Daoy (cell line): ENCODE results near the gene SYNE1. TPM values are rescaled to one million over a fixed set of nuclear protein-coding genes. Genes with fewer than 3 reads are reported as not detected.
A peak's percentile ranks its signal among the peaks of the same experiment; 100 is the strongest.
"Not testable (repeated sequence)": the region's sequence is repeated elsewhere in the genome, so short reads cannot be mapped to it uniquely, and the experiment has no call there.

ENCODE experiments used
- DNase-seq: peaks from one replicate; pipeline ENCODE4 v3.0.0-alpha.2; 2015; ENCODE audit warnings: low read depth
- total RNA-seq: library from RNA; depleted of rRNA; stranded (reverse); fragments of >200 nt; shearing (Covaris generic); gene quantifications from 2 replicates; pipeline ENCODE4 v1.2.3, GENCODE V29; 2014

The SYNE1 gene
- total RNA-seq, 1 experiment from 2014 or later: 8.7 TPM

DNA sequence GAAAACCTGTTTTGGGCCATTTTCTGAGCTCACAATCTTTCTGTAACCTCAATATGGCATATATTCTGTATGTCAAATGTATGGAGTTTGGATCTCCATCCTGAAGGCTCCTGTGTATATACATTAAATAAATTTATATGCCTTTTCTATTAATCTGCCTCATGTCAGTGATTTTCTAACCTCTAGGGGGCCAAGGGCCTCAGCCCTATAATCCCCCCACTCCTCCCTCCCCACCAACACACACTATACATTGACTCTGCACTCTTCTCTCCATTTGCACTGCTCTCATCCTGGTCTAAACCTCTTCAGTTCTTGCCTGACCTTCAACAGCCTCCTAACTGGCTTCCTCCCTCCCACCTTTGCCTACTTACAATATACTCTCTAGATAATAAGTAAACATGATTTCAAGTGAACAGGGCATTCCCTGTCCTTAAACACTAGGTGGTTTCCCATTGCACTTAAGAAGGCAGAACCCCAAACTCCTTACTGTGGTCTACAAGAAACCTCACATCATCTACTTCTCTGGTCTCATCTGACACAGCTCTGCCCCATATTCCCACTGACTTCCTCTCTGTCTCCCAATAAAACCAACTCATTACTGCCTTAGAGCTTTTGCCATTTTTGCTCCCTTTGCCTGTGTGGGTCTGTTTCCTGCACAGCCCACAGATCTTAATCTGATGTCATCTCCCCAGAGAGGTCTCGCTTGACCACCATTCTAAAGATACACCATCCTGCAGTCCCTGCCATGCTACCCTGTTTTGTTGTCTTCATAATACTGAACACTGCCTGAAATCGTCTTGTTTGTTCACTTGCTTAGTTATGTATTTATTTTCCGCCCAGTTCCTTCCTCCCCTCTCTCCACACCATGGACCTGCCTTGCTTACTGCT, 213.7 kb downstream of the SYNE1 start:
- no peak for DNase-seq

DNA sequence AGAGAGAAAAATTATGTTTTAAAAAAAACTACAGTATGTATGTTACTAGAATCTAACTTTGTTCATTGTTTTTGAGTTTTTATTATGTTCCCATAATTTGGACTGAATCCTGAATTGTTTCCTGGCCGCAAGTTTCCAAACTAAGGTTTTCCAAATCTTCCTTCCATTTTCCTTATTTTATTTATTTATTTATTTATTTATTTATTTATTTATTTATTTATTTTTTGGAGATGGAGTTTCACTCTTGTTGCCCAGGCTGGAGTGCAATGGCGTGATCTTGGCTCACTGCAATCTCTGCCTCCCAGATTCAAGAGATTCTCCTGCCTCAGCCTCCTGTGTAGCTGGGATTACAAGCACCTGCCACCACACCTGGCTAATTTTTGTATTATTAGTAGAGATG, 215.7 kb downstream of the SYNE1 start:
- DNase-seq: not testable (repeated sequence)

DNA sequence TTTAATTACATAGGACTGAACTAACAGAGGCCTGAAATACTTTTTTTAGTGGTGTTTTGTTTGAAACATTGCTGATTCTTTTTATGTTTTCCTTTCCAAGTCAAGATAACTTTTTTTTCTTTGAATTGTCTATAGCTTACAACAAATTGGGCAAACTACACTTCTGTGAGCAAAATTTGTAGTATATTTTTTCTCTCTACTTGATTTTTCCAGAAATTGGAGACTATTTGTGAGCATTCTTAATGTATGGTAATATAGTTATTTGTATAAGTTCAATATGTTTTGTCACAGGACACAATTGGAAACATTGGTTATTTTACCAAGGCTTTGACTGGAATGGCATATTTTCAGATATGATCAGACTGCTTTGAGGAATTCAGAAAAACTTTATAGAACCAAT, 216.5 kb downstream of the SYNE1 start:
- DNase-seq: no peak

DNA sequence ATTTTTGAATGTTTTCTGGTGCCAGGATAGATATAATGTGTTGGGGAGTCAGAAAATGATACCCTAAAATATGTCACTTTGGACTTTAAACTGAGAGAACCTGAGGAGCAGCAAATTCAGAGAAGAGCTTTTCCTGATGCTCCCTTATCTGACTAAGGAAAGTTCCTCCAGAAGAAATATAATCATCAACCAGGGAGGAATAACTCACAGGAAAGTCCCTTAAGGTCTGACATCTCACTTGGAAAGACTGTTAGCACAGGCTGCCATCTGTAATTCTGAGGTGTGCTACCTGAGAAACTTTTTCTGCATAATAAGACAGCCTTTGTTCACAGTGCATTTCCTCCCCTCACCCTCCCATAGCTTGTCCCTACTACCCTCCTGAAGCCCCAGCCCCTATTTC, 218.6 kb downstream of the SYNE1 start:
- DNase-seq: no peak

DNA sequence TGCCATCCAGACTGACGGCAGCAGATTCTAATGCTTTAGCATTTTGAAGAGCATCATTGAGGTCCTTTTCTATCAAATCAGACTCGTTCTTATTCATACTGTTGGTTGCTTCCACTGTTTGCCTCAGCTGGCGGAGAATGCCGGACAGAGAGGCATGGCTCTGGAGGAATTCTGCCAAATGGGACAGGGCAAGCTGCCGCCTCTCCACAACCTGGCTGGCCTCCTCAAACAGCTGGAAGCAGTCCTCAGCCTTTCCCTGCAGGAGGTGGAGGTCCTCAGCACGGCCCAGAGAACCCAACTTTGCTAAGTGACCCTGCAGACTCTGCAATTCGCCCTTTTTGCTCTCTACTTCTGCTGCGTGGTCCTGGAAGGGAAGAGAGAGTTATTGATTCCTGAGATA, 220.5 kb downstream of the SYNE1 start:
- no peak for DNase-seq

DNA sequence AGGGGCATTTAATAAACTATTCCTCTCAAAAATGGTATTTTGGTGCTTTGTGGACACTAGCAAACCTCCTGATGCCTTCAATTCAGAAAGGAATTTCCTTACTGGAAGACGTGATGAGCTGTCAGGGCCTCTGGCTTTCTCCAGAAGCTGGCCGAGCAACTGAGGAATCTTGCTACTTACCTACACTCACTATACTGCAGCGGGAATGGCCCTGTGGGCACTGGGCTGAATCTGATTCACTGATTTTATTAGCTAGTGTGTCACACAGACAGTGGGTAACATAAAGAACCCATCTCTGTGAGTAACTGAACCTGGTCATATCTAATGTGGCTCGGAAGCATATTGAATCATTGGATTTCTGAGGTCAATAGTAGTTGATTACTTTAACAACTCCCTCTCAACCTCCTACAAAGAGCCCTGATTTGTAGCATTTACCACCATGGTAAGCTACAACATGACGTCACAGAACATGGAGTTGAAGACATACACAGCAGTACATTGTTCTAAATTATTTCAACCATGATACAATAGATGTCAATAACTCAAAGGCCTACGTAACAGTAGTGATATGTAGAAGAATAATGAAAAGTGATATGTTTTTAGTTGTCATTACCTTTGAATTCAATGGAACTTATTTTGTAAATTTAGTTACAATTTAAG, 232.1 kb downstream of the SYNE1 start:
- DNase-seq: no peak

DNA sequence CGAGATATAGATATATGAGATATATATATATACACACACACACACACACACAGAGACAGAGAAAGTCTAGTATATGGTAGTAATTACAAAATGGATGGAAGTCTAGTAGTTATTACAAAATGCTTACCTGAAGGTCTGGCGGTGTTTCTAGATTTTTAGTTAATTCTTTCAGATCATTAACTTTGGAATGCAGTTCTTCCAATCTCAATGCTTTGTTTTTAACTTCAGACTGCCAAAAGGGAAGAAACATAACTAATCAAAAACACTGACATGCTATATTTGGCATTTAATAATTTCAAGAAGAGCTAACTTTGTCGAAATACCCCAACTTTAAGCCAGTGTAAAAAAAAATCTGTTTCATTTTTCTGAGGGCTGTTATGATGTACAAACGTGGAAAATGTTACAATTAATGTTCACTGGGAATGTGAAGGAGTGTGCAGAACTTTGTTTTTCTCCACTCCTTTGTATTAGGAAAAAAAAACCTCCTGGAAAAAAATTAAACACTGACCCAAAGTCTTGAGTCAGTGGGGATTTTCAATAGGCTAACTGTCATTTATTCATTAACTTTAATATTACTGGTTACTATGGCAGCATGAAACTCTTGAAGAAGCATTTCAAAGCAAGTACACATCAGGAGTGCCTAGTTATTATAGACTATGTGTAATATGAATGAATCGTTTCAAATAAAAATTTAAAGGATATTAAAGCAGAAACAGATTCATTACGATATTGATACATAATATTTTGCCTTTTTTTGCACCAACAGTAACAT, 232.9 kb downstream of the SYNE1 start:
- no peak for DNase-seq

DNA sequence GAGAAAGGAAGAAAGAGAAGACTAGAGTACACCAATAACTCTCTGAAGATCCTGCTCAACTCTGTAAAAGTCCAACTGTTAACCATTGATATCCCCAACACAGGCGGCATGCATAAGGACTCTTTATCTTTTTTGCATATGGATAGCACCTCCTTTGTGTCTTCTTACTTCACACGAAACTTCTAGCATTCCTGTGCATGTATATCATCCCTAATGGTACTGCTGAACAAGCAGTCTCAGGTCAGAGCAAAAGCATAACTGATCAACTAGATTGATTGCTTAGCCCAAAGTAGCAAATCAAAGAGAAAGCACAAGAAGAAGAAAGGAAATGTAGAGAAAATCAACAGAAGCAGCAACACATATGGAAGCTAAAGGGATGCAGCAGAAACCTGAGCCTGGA, 234.4 kb downstream of the SYNE1 start:
- DNase-seq: no peak

DNA sequence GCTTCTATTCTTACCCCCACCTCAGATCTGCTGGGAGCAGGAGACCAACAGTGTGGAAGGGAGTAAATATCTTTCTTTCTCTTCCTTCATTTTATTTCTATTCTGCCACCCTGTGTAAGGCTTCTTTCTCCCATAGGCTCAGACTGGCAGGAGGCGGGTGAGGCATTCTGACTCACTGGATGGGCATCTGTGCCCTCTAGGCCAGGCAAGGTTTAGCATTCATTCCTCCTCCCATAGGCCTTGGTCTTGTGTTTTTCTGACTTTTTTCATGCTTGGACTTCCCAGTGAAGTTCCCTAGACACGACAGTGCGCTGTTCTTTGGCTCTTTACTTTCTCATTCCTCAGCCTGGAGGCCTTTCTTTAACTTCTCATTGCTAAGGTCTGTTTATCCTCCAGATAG, 235.2 kb downstream of the SYNE1 start:
- peak; percentile 67 for DNase-seq

DNA sequence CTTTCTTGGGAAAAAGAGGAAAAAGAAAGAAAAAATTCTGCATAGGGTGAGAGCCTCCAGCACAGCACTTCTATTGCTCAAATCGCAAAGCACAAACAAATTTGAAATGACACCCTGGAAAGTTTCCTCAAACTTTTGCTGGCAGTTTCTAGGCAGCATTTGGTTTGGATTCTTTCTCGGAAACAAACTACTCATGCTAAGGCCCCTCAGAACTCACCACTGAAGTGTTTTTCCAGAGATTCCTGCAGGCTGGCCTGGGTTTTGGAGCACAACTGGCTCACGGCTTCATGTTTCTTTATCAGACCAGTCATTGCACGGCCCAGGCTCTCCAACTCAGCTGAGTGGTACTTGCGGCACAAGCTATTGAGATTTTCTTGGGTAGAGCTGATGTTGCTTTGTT, 237.8 kb downstream of the SYNE1 start:
- DNase-seq: no peak

DNA sequence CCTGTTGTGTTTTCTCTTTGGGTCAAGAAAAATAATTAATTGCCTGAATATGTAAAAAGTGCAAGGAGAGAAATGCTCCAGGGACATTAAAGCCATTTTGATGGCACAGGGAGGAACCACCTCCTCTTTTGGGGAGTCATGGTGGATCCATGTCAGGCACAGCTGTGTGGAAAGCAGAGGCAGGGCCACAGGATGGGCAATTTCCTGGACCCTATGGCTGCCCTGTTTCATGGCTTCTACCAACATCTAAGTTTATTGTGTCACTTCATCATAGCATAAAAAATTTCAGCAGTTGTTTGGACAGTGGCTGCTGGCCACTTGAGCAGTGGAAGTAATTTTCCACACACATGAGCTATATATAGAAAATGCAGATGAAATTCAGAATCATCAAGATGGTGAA, 238.2 kb downstream of the SYNE1 start:
- no peak for DNase-seq

DNA sequence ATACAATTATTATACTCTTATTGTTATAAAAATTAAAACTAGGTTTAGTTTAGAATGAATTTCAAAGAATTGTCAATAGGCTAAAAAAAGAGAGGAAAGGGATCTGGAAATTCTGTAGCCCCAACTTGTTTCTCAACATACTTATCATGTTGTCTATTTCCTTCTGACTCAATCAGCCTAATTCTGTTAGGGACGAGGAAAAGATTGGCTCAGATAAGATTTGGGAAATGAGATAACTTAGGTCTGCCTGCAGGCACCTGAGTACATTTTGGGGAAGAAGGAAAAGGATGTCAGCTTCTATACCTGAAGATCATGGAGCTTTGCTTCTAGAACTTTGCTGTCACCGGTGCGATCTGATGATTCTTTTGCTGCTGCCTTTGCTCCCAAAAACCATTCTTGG, 238.8 kb downstream of the SYNE1 start:
- DNase-seq: no peak

DNA sequence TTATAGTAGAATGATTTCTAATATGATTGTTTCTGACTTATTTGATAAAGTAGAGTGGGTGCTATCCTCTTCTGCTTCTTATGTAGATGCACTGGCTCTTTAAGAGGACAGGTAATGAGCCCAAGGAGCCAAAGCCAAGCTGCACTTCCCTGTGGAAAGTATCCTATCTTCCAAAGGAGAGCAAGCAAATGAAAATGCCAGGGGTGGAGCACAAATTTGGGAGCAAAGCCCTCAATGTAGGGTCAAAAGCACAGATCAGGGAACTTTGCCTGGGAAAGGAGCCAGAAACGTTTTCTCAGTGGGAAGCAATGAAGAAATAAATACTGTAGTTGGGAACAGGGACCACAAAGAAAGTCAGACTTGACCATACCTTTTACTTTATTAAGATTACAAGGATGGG, 242.9 kb downstream of the SYNE1 start:
- no peak for DNase-seq

DNA sequence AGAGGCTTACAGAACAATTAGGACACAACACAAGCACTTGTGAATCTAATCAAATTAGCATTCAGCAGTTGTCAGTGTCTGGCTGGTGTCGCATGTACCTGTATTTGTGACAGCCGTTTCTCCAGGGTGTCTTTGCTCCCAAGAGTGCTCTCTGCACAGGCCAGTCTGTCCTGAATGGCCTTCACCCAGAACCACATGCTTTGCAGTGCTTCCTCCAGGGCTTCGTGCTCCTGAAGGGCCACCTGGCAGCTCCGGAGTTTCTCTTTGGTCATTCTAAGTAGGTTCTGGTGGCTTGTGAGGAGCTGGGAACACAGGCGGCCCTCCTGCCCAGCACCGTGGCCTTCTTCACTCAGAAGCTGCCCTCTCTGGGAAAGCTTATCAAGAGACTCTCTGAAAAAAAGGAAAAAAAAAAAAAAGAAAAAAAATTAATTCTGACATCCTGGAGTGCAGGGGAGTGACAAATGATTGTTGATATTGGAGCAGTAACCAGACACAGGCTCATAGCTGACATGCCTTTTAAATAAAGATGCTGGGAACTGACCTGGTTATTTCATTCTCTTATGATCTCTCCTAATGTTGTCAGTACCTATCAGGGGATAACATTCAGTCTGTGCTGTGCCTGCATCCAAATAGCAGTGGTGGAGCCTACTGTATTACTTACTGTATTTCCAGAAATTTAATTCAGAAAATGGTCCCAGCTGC, 245.8 kb downstream of the SYNE1 start:
- no peak for DNase-seq

DNA sequence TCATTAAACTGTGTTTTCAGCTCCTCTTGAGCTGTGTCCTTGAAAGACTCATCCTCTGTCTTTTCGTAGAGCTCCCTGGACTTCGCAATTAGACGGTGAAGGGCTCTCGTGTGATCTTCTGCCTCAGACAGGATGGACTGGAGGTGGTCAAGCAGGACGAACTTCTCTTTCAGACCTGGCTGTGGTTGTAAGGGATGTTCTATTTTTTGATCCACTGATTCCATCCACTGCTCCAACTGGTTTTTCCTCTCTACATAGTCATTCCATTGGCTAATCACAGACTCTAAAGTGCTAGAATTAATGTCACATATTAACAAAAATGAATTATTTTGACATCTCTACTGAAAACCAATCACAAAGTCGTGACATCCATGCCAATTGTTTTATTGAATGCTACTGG, 250.1 kb downstream of the SYNE1 start:
- DNase-seq: no peak

DNA sequence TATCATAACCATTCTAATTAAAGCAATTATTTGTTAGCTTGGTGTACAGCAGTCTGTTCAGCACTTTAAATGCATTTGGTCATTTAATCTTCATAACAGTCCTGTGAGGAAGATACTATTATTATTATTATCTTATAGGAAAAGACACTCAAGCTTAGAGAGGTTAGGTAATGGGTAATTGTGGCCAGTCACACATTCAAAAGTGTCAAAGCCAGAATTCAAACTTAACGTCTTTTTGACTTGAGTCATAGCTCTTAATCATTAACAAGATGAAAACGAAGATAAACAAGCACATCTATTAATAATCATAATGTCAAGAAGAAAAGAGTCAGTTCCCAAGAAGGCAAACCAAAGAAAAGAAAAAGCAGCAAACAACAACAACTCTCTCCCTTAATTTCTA, 251.0 kb downstream of the SYNE1 start:
- no peak for DNase-seq

DNA sequence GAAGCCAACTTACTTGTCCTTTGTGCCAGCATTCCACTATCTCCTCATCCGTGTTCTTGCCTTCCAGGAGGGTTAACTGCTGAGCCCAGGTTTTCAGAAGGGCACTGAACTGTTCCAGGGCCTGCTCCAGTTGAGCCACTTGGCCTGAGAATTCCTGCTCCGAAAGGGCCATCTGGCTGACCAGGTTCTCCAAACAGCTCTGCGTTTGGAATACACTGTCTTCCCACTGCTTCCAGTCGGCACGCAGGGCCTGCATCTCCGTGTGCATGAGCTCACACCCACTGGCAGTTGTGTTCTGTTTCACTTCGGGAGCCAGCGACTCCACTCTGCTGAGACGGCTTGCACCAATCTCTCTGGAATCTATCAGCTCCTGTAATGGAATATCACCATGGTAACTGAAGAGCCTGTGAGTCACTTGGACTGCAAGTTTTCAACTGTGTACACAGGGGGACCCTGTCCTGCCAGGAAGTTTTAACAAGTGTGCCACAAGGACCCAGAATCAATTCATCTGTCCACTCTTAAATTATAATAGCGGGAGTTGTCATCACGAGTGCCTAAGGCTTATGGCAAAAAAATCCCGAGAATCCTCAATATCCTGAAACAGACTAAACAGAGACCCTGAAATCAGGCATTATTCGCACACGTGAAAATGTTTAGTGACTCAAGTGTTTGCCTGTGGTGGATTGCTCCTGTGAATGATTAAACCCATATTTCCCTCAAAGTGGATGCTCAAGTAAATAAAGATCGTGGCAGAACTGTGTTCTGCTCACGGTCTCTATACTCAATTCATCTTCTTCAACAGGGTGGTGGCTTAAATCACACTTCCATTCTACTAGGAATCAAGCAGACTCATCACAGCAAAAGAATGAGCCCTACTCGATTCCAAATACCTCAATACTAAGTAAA, 255.9 kb downstream of the SYNE1 start:
- peak; percentile 67 for DNase-seq

DNA sequence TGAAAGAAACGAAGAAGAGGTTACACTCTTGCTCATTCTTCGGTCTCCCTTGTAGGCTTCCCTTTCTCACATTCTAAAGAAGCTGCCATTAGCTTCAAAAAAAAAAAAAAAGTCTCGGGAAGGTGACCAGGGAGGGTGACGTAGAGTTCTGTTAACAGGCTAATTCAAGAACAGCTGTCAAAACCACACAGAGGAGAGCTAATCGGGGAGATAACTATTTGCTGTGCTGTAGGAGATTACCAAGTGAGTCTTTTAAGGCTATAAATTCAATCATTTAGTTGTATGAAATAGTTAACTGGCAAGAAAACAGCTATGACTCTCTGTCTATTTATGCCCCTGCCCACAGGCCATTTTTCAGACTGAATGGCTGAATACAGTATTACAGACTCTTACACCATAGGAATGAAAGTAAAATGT, 256.8 kb downstream of the SYNE1 start:
- peak; percentile 52 for DNase-seq

DNA sequence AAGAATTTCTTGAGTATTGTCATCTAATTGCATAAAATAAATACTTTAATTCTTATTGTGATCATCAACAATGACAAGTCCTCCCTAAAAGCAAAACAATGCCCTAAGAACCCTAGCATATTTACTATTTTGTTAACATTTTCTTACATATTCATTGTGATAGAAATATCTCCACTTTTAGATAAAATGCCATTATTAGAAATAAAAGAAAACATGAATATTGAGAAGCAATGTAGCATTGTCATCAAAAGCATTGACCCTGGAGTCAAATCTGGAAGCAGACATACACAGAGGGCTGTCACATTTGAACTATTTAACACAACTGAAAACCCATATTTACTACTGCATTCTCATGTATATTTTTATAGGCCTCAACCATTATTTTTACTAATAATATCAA, 257.7 kb downstream of the SYNE1 start:
- no peak for DNase-seq

DNA sequence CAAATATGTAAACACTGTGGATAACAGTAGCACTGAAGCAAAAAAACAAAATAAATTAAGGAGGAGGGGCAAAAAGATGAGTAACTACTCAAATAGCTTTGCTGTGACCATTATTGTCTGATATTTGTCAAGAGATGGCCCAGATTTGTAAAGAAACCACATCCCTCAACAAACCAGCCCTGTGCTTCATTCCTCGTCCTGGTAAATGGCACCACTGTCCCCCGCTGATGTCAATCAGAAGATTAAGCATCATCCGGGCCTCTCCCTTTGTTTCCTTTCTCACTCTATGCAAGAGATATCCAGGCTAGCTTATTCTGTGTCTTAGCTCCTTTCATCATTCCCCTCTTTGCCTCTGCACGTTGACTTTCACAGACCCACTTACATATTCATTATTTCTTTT, 259.0 kb downstream of the SYNE1 start:
- peak; percentile 2 for DNase-seq

DNA sequence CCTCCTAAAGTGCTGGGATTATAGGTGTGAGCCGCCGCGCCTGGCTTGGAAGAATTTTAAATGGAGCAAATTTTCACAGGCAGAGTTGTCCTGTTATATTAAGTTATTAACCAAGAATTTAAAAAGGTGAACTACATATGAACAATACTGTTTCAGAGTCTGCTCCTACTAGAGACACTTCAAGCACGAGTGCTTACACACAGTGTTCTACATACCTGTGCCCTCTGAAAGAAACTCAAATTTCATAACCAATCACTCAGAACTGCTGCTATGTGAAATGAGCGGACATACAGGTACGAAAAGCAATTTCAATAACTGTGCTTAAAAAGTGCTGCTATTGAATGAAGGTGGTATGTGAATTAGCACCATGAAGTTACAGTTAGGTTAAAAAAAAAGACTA, 262.0 kb downstream of the SYNE1 start:
- no peak for DNase-seq
